PC-9 (cell line): Measurements from ENCODE around the gene PCLO.

ENCODE experiments used
- CTCF ChIP-seq: fragments of 200-600 bp; sonication (generic); conservative IDR thresholded peaks from 2 replicates; pipeline ENCODE4 v1.6.1; 2017; ENCODE audit warnings: mixed run types, antibody characterized with exemption, mild to moderate bottlenecking, moderate library complexity
- EZH2 ChIP-seq: fragments of 200-600 bp; sonication (generic); IDR thresholded peaks from 2 replicates; pipeline ENCODE4 v1.8.0; 2017; ENCODE audit warnings: antibody characterized with exemption, low read depth

DNA sequence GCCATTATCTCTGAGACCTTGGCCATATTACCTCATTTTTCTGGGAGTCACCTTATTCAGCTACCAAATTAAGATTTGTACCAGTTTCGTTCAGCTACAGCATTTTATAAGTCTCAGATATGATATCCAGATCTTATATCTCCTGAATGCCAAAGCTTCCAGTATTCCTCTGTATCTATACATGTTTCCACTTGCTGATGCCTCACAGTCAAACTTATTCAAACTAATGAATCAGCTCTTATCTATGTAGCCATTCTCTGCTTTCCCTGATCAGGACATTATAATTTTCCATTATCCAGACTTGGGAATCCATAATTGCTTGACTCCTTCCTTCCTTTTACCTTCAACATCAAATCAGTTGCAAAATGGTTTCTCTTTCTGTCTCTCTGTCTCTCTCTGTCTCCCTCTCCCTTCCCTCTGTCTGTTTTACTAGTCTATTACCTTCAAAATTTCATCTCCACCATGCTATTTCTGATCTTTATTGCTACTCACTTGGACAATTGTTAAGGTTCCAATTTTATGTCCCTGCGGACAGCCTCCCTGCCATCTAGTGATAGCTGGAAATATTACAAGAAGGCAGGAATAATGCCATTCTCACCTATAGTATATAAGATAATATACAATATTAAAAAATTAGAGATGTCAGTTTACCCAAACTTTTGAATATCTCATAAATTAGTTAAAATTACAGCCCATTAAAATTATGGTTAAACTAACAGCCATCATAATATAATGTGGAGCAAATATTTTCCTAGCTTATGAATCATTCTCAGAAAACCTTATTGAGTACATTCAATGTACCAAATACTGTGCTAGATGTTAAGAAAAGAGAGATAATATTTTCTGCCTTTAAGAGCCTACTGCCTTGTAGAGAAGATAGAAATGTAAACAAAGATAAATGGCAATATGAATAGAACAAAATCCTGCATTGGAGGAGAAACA is 89.8 kb downstream of the PCLO start:
- TF ChIP-seq CTCF: peak; percentile 39; the same call in 1 of the 2 replicates
- no peak for TF ChIP-seq EZH2
